Ishikawa (cell line): ENCODE data around the gene ADGRL3.

Source experiments
- CEBPB ChIP-seq: IDR thresholded peaks from 2 replicates; pipeline ENCODE4 v1.6.1; 2012
- CREB1 ChIP-seq: IDR thresholded peaks from 2 replicates; pipeline ENCODE4 v1.6.1; 2012; ENCODE audit warnings: low read depth
- EGR1 ChIP-seq: IDR thresholded peaks from 2 replicates; pipeline ENCODE4 v1.6.1; 2012
- FOXM1 ChIP-seq: IDR thresholded peaks from 2 replicates; pipeline ENCODE4 v1.6.1; 2012; ENCODE audit warnings: low read depth, borderline replicate concordance

- TF ChIP-seq FOXM1 (no peak), CEBPB (no peak), EGR1 (no peak), CREB1 (no peak)
Measured at GRCh38 chr4:61872983-61873382, 672.9 kb downstream of the ADGRL3 start.
